ENCODE results near the gene INTS7.

The INTS7 gene

DNA sequence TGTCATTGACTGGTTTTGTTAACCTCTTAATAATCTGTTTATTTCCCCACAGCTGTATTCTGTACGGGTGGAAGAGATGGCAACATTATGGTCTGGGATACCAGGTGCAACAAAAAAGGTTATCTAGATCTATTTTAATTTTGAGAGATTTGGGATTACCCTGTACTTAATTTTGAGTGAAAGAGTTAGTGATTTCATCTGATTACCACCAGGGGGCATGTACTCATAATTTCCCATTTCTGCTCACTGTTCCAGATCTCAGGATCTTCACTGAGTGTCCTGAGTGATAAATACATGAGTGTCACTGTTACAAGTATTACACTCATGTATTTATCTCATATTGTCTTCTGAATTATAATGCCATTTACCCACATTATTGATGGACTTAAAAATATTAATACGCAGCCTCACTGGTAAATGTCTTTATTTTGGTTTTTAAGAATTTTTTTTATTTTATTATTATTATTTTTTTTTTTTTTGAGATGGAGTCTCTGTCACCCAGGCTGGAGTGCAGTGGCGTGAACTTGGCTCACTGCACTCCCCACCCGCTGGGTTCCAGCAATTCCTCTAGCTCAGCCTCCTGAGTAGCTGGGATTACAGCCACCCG, 27.6 kb upstream of the INTS7 start:
- TF ChIP-seq RAD21 (IDR thresholded peaks at IDR 0.05; ENCODE audit: low read depth) (peak; percentile 48), NFIC (IDR thresholded peaks at IDR 0.05) (no peak)

DNA sequence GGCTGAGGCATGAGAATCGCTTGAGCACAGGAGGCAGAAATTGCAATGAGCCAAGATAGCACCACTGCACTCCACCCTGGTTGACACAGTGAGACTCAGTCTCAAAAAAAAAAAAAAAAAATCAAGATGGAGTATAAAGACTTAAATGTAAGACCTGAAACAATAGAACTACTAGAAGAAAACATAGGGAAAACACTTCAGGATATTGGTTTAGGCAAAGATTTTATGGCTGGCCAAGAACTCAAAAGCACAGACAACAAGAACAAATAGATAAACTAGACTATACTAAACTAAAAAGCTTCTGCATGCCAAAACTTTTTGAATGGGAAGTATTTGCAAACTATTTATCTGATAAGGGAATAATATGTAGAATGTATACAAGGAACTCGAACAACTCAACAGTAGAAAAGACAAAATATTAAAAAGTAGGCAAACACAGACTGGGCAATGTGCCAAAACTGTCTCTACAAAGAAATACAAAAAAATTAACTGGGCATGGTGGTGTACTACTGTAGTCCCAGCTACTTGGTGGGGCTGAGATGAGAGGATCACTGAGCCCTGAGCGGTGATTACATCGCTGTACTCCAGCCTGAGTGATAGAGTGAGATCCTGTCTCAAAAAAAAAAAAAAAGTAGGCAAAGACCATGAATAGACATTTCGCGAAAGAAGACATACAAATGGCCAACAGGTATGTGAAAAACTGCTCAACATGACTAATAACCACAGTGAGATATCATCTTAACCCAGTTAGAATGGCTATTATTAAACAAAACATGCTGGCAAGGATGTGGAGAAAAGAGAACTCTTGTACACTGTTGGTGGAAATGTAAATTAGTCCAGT, 25.5 kb upstream of the INTS7 start:
- TF ChIP-seq ZBTB7A (IDR thresholded peaks at IDR 0.05; ENCODE audit: low read depth) (no peak), USF1 (IDR thresholded peaks at IDR 0.05) (no peak), TAF1 (IDR thresholded peaks at IDR 0.05; ENCODE audit: low read depth) (no peak), YY1 (IDR thresholded peaks at IDR 0.05; ENCODE audit: low read depth) (no peak), TEAD4 (IDR thresholded peaks at IDR 0.05) (no peak), EGR1 (IDR thresholded peaks at IDR 0.05) (no peak), CREB1 (IDR thresholded peaks at IDR 0.05; ENCODE audit: low read depth) (no peak), FOXM1 (IDR thresholded peaks at IDR 0.05; ENCODE audit: borderline replicate concordance, low read depth) (no peak), RAD21 (IDR thresholded peaks at IDR 0.05; ENCODE audit: low read depth) (no peak), TCF12 (IDR thresholded peaks at IDR 0.05; ENCODE audit: low read depth) (no peak), NFIC (IDR thresholded peaks at IDR 0.05) (no peak), EP300 (IDR thresholded peaks at IDR 0.05; ENCODE audit: borderline replicate concordance) (no peak), CEBPB (IDR thresholded peaks at IDR 0.05) (no peak)
- TF ChIP-seq, protein P1, sequence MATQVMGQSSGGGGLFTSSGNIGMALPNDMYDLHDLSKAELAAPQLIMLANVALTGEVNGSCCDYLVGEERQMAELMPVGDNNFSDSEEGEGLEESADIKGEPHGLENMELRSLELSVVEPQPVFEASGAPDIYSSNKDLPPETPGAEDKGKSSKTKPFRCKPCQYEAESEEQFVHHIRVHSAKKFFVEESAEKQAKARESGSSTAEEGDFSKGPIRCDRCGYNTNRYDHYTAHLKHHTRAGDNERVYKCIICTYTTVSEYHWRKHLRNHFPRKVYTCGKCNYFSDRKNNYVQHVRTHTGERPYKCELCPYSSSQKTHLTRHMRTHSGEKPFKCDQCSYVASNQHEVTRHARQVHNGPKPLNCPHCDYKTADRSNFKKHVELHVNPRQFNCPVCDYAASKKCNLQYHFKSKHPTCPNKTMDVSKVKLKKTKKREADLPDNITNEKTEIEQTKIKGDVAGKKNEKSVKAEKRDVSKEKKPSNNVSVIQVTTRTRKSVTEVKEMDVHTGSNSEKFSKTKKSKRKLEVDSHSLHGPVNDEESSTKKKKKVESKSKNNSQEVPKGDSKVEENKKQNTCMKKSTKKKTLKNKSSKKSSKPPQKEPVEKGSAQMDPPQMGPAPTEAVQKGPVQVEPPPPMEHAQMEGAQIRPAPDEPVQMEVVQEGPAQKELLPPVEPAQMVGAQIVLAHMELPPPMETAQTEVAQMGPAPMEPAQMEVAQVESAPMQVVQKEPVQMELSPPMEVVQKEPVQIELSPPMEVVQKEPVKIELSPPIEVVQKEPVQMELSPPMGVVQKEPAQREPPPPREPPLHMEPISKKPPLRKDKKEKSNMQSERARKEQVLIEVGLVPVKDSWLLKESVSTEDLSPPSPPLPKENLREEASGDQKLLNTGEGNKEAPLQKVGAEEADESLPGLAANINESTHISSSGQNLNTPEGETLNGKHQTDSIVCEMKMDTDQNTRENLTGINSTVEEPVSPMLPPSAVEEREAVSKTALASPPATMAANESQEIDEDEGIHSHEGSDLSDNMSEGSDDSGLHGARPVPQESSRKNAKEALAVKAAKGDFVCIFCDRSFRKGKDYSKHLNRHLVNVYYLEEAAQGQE (IDR thresholded peaks at IDR 0.05; ENCODE audit: low read depth): no peak
- TF ChIP-seq, protein P2, sequence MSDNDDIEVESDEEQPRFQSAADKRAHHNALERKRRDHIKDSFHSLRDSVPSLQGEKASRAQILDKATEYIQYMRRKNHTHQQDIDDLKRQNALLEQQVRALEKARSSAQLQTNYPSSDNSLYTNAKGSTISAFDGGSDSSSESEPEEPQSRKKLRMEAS (IDR thresholded peaks at IDR 0.05): no peak

- TF ChIP-seq USF1 (IDR thresholded peaks at IDR 0.05) (no peak), EGR1 (IDR thresholded peaks at IDR 0.05) (no peak), TCF12 (IDR thresholded peaks at IDR 0.05; ENCODE audit: low read depth) (no peak), RAD21 (IDR thresholded peaks at IDR 0.05; ENCODE audit: low read depth) (no peak), CREB1 (IDR thresholded peaks at IDR 0.05; ENCODE audit: low read depth) (no peak), NFIC (IDR thresholded peaks at IDR 0.05) (no peak), TEAD4 (IDR thresholded peaks at IDR 0.05) (no peak), CEBPB (IDR thresholded peaks at IDR 0.05) (no peak), TAF1 (IDR thresholded peaks at IDR 0.05; ENCODE audit: low read depth) (no peak)
- TF ChIP-seq, protein P2 (IDR thresholded peaks at IDR 0.05): no peak
- TF ChIP-seq, protein P1 (IDR thresholded peaks at IDR 0.05; ENCODE audit: low read depth): no peak
Observed at GRCh38 chr1:212055333-212055732, 20.0 kb upstream of the INTS7 start.

GRCh38 chr1:212053993-212054392, 18.6 kb upstream of the INTS7 start:
- no peak for TF ChIP-seq ZBTB7A (IDR thresholded peaks at IDR 0.05; ENCODE audit: low read depth)
- no peak for TF ChIP-seq EP300 (IDR thresholded peaks at IDR 0.05; ENCODE audit: borderline replicate concordance)
- no peak for TF ChIP-seq TAF1 (IDR thresholded peaks at IDR 0.05; ENCODE audit: low read depth)
- TF ChIP-seq YY1 (IDR thresholded peaks at IDR 0.05; ENCODE audit: low read depth): no peak
- TF ChIP-seq, protein P1 (IDR thresholded peaks at IDR 0.05; ENCODE audit: low read depth): no peak
- no peak for TF ChIP-seq NFIC (IDR thresholded peaks at IDR 0.05)
- no peak for TF ChIP-seq RAD21 (IDR thresholded peaks at IDR 0.05; ENCODE audit: low read depth)
- no peak for TF ChIP-seq CREB1 (IDR thresholded peaks at IDR 0.05; ENCODE audit: low read depth)
- TF ChIP-seq, protein P2 (IDR thresholded peaks at IDR 0.05): no peak
- TF ChIP-seq FOXM1 (IDR thresholded peaks at IDR 0.05; ENCODE audit: borderline replicate concordance, low read depth): no peak
- no peak for TF ChIP-seq TCF12 (IDR thresholded peaks at IDR 0.05; ENCODE audit: low read depth)
- TF ChIP-seq CEBPB (IDR thresholded peaks at IDR 0.05): no peak
- no peak for TF ChIP-seq EGR1 (IDR thresholded peaks at IDR 0.05)
- no peak for TF ChIP-seq TEAD4 (IDR thresholded peaks at IDR 0.05)
- TF ChIP-seq USF1 (IDR thresholded peaks at IDR 0.05): no peak
